PFSK-1 (cell line): Measurements from ENCODE around the gene C1QTNF3.

Source experiments
- FOXP2 ChIP-seq: optimal IDR thresholded peaks from 2 replicates; pipeline ENCODE3; 2011; ENCODE audit warnings: borderline replicate concordance, control low read depth, inconsistent platforms; ENCODE audit not compliant: insufficient read depth; ENCODE audit errors: extremely low read length, extremely low read depth
- POLR2AphosphoS5 ChIP-seq: IDR thresholded peaks from 2 replicates; pipeline ENCODE4 v1.6.1; 2012; ENCODE audit warnings: low read depth, mild to moderate bottlenecking, control low read depth, low read length, moderate library complexity
- REST ChIP-seq, 2 experiments: IDR thresholded peaks; 2 replicates each; pipeline versions ENCODE4 v1.6.1 to v1.8.0; 2011 to 2012; ENCODE audit warnings: low read depth in 2 of 2, low read length in 2 of 2, control low read depth in 1 of 2, inconsistent platforms in 1 of 2, mild to moderate bottlenecking in 1 of 2, moderate library complexity in 1 of 2; ENCODE audit not compliant: insufficient read depth in 1 of 2
- SIN3A ChIP-seq: IDR thresholded peaks from 2 replicates; pipeline ENCODE4 v1.6.1; 2012; ENCODE audit warnings: mild to moderate bottlenecking, low read length, moderate library complexity, borderline replicate concordance; ENCODE audit not compliant: insufficient read depth
- TAF1 ChIP-seq: IDR thresholded peaks from 2 replicates; pipeline ENCODE4 v1.6.1; 2012; ENCODE audit warnings: low read length, control low read depth, borderline replicate concordance; ENCODE audit not compliant: insufficient read depth

C1QTNF3 gene

DNA sequence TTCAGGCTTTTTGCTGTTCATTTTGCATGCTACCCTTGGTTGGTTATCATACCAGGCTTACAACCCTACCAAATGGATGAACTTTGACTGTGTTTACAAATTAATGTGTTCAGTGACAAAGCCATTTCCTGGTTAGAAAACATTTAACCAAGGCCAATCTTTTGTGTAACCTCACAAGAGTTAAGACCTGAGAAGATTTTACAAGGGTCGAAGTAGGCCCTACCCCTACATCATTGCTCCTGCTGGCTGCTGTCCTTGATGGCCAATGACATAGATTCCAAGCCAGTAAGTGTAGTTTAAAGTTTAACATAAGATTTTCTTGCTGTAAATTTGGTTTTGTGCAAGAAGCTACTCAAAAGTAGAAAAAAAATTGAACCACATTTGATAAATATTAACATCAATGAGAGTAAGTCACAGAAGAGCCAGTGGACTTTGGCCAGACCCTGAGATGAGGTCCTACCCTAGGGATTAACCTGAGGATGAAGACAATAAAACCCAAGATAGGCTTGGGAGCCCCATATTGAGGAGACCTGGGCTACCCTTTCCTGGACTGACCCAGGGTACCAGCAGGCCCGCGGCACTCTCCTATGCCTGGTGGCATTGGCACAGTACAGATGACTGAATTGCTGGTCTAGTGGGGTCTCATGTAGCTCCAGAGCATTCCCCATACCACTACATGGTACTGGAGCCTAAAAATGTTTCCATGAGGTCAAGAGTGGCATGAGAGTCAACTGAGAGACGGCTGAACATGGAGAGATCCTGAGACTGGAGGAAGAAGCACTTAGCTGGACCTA, 8.3 kb downstream of the C1QTNF3 start:
- TF ChIP-seq TAF1 (no peak), POLR2AphosphoS5 (no peak), SIN3A (no peak), FOXP2 (no peak), REST (IDR thresholded peaks at IDR 0.05; ENCODE audit: insufficient read depth in 1 of 2, low read depth in 2 of 2, low read length in 2 of 2) (no peak)

- TF ChIP-seq FOXP2 (no peak), TAF1 (no peak), POLR2AphosphoS5 (no peak), SIN3A (no peak), REST (IDR thresholded peaks at IDR 0.05; ENCODE audit: insufficient read depth in 1 of 2, low read depth in 2 of 2, low read length in 2 of 2) (no peak)
These were observed 11.0 kb downstream of the C1QTNF3 start for GRCh38 chr5:34031966-34032365.

GRCh38 chr5:34031117-34031516, 11.9 kb downstream of the C1QTNF3 start:
- TF ChIP-seq REST (IDR thresholded peaks at IDR 0.05; ENCODE audit: insufficient read depth in 1 of 2, low read depth in 2 of 2, low read length in 2 of 2) = no peak
- no peak for TF ChIP-seq SIN3A
- no peak for TF ChIP-seq TAF1
- TF ChIP-seq FOXP2 = no peak
- no peak for TF ChIP-seq POLR2AphosphoS5

- TF ChIP-seq SIN3A = no peak
- no peak for TF ChIP-seq TAF1
- TF ChIP-seq POLR2AphosphoS5 = no peak
- no peak for TF ChIP-seq REST (IDR thresholded peaks at IDR 0.05; ENCODE audit: insufficient read depth in 1 of 2, low read depth in 2 of 2, low read length in 2 of 2)
- no peak for TF ChIP-seq FOXP2
These were observed 13.0 kb downstream of the C1QTNF3 start for GRCh38 chr5:34030048-34030447.
